C4-2B (cell line): Measurements from ENCODE around the gene SCRT2.

Experiments
- ZFX ChIP-seq: fragments of 450-650 bp; IDR thresholded peaks from 2 replicates; pipeline ENCODE4 v1.6.1; 2017
- TF ChIP-seq, protein P1 (sequence below): fragments of 450-650 bp; conservative IDR thresholded peaks from 2 replicates; pipeline ENCODE4 v1.5.1; 2017; ENCODE audit warnings: mild to moderate bottlenecking

- TF ChIP-seq, protein P1, sequence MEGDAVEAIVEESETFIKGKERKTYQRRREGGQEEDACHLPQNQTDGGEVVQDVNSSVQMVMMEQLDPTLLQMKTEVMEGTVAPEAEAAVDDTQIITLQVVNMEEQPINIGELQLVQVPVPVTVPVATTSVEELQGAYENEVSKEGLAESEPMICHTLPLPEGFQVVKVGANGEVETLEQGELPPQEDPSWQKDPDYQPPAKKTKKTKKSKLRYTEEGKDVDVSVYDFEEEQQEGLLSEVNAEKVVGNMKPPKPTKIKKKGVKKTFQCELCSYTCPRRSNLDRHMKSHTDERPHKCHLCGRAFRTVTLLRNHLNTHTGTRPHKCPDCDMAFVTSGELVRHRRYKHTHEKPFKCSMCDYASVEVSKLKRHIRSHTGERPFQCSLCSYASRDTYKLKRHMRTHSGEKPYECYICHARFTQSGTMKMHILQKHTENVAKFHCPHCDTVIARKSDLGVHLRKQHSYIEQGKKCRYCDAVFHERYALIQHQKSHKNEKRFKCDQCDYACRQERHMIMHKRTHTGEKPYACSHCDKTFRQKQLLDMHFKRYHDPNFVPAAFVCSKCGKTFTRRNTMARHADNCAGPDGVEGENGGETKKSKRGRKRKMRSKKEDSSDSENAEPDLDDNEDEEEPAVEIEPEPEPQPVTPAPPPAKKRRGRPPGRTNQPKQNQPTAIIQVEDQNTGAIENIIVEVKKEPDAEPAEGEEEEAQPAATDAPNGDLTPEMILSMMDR, result no peak
- TF ChIP-seq ZFX, result no peak
These were observed 55.4 kb downstream of the SCRT2 start for GRCh38 chr20:620246-620645.
